Tibial nerve (tissue), 4 donors: ENCODE data around the gene LMX1B. TPM values are rescaled to one million over a fixed set of nuclear protein-coding genes. Genes with fewer than 3 reads are reported as not detected.

Experiments
- DNase-seq, 2 donors: peaks; one replicate each; pipeline ENCODE4 v3.0.0-alpha.2; 2019; ENCODE audit warnings: low spot score in 2 of 2
- H3K27ac ChIP-seq, 4 donors: fragments of 200-600 bp; sonication (generic) in 3 of 4; one replicate each; pipeline ENCODE4 v1.5.1; 2017 to 2019; ENCODE audit warnings: mild to moderate bottlenecking in 1 of 4
- H3K27me3 ChIP-seq, 2 donors: fragments of 200-600 bp; sonication (generic) in 1 of 2; one replicate each; pipeline versions ENCODE4 v1.5.1 to v1.6.0; 2017 to 2019
- H3K36me3 ChIP-seq, 3 donors: fragments of 200-600 bp; sonication (generic); one replicate each; pipeline ENCODE4 v1.5.1; 2018 to 2019
- H3K4me1 ChIP-seq, 4 donors: fragments of 200-600 bp; sonication (generic) in 3 of 4; one replicate each; pipeline ENCODE4 v1.5.1; 2017 to 2019
- H3K4me3 ChIP-seq, 4 donors: fragments of 200-600 bp; sonication (generic) in 3 of 4; one replicate each; pipeline ENCODE4 v1.5.1; 2017 to 2019; ENCODE audit warnings: mild to moderate bottlenecking in 1 of 4, moderate library complexity in 1 of 4
- H3K9me3 ChIP-seq, 4 donors: fragments of 200-600 bp; sonication (generic) in 3 of 4; one replicate each; pipeline ENCODE4 v1.5.1; 2017 to 2019
- CTCF ChIP-seq, 5 experiments: fragments of 200-600 bp in 3 of 5; fragments of 450-650 bp in 2 of 5; sonication (generic) in 3 of 5; IDR thresholded peaks; one replicate each; pipeline ENCODE4 v1.5.1; 2016 to 2019; ENCODE audit warnings: antibody characterized with exemption in 5 of 5, mild to moderate bottlenecking in 3 of 5, moderate library complexity in 2 of 5
- EP300 ChIP-seq, 2 donors: sonication (generic); formaldehyde crosslinking; IDR thresholded peaks; one replicate each; pipeline ENCODE4 v1.6.1; 2017; ENCODE audit warnings: antibody characterized with exemption in 2 of 2, mild to moderate bottlenecking in 1 of 2
- POLR2A ChIP-seq, 2 donors: fragments of 450-650 bp; IDR thresholded peaks; one replicate each; pipeline ENCODE4 v1.6.1; 2017; ENCODE audit warnings: antibody characterized with exemption in 2 of 2, mild to moderate bottlenecking in 2 of 2, moderate library complexity in 2 of 2
- WGBS, 2 donors: methylation state at CpG; one replicate each; pipeline ENCODE4 v1.1.5; 2018; 5-methylcytosine and 5-hydroxymethylcytosine counted together
- total RNA-seq, 4 donors: library from RNA; depleted of rRNA; stranded (reverse); fragments of >200 nt; gene quantifications; one replicate each; pipeline ENCODE4 v1.1.0, GENCODE V29; 2016

Gene LMX1B
- total RNA-seq, 4 donors from 2014 or later: 0.60 to 1.5 (median 0.78) TPM; not detected in 1

GRCh38 chr9:126614088-126614454, 343 bp downstream of the LMX1B start:
- Histone ChIP-seq H3K27me3 (peaks cover 0 to 90% of the 10 kb centered on the region in 2 donors), H3K9me3 (no peaks in the 10 kb centered on the region), H3K36me3 (no peaks in the 10 kb centered on the region), H3K4me3 (peak overlapping the region in 1 of 4 donors; percentile 44), H3K4me1 (peaks cover 0 to 64% (median 26%) of the 10 kb centered on the region in 4 donors), H3K27ac (no peak overlapping the region)
- DNase-seq: no peak
- WGBS, 2 donors: 1% methylated on average over 37 of the region's 64 CpGs; no CpG with 5 or more reads in 1 of the 2 donors
- TF ChIP-seq EP300 (IDR thresholded peaks at IDR 0.05) (no peak), POLR2A (IDR thresholded peaks at IDR 0.05) (no peak), CTCF (IDR thresholded peaks at IDR 0.05) (no peak)

GRCh38 chr9:126614455-126615244, 922 bp downstream of the LMX1B start:
- Histone ChIP-seq H3K4me1 (peaks cover 0 to 64% (median 26%) of the 10 kb centered on the region in 4 donors), H3K27me3 (peaks cover 0 to 90% of the 10 kb centered on the region in 2 donors), H3K27ac (no peak overlapping the region), H3K36me3 (no peaks in the 10 kb centered on the region), H3K9me3 (no peaks in the 10 kb centered on the region), H3K4me3 (peak overlapping the region in 1 of 4 donors; percentile 44)
- 4% methylated on average over 26 to 61 of the region's 65 CpGs for WGBS, 2 donors
- DNase-seq: no peak
- no peak for TF ChIP-seq POLR2A (IDR thresholded peaks at IDR 0.05)
- TF ChIP-seq EP300 (IDR thresholded peaks at IDR 0.05): no peak
- TF ChIP-seq CTCF (IDR thresholded peaks at IDR 0.05): no peak

GRCh38 chr9:126615245-126615790, 1.6 kb downstream of the LMX1B start:
- peaks cover 0 to 90% of the 10 kb centered on the region in 2 donors for H3K27me3 ChIP-seq
- no peaks in the 10 kb centered on the region for H3K36me3 ChIP-seq
- H3K4me3 ChIP-seq: peak overlapping the region in 1 of 4 donors; percentile 44
- no peak overlapping the region for H3K27ac ChIP-seq
- 5 to 7% methylated on average over 8 to 31 of the region's 62 CpGs for WGBS, 2 donors
- H3K4me1 ChIP-seq: peaks cover 0 to 59% (median 26%) of the 10 kb centered on the region in 4 donors
- peak in 1 of 2 donors; percentile 27 for DNase-seq
- H3K9me3 ChIP-seq: no peaks in the 10 kb centered on the region
- no peak for TF ChIP-seq CTCF (IDR thresholded peaks at IDR 0.05)

DNA sequence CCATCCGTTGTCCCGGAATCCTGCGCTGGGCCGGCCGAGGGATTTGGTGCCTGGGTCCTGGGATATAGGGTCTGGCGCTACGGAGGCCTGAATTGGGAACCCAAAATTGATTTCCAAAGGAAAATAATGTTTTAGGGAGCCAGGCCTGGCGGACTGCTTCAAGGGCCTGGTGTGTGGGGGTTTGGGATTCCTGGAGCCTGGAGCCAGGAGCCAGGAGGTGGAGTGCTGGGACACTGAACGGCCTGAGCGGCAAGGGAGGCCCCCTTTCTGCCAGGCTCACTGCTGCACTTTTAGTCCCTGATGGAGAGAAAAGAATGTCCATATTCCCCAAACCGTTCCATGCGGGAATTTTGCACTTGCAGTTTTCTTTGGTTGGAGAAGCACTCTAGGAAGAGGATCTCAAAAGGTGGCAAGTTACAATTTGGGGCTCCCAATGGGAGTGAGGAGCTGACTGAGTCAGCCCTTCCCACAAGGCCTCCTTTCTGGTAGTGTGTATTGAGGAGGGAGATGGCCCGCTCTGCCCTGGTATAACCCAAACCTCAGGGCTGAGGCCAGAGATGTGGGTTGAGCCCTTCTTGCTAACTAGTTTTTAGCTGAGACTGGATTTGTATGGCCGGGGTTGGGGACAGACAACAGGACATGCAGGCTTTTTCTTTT, 2.2 kb downstream of the LMX1B start:
- peak overlapping the region in 1 of 4 donors; percentile 44 for H3K4me3 ChIP-seq
- TF ChIP-seq EP300 (IDR thresholded peaks at IDR 0.05) (no peak), POLR2A (IDR thresholded peaks at IDR 0.05) (no peak), CTCF (IDR thresholded peaks at IDR 0.05) (no peak)
- H3K36me3 ChIP-seq: no peaks in the 10 kb centered on the region
- no peak overlapping the region for H3K27ac ChIP-seq
- H3K4me1 ChIP-seq: peaks cover 0 to 53% (median 26%) of the 10 kb centered on the region in 4 donors
- H3K9me3 ChIP-seq: no peaks in the 10 kb centered on the region
- 51 to 72% methylated on average over 14 of the region's 14 CpGs for WGBS, 2 donors
- H3K27me3 ChIP-seq: peaks cover 0 to 90% of the 10 kb centered on the region in 2 donors
- DNase-seq: no peak
